Measurements from ENCODE around the gene C4BPA.

C4BPA gene

DNA sequence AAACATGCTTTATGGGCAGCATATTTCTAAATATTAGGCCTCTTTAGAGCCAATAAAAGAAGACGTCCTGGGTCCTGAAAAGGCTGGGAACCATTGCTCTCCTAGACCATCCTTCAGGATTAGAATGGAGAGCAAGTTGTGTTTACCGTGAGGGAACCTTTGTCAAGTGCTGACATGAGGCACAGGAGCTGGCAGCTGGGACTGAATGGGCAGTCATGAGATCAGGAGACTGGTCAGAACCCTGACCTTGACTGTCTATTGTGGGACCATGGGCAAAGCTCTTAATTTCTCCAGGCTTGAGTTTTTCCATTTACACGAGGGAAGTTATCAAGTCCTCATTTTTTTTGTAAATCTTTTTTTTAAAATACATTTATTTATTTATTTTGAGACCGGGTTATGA, 45.8 kb upstream of the C4BPA start:
- no peaks in the 10 kb centered on the region for H3K9me2 ChIP-seq (replicated peaks; ENCODE audit: insufficient read depth, low read length)
- no peak for TF ChIP-seq EZH2phosphoT487 (conservative IDR thresholded peaks at IDR 0.05; ENCODE audit: low read length)
- TF ChIP-seq, protein P1, sequence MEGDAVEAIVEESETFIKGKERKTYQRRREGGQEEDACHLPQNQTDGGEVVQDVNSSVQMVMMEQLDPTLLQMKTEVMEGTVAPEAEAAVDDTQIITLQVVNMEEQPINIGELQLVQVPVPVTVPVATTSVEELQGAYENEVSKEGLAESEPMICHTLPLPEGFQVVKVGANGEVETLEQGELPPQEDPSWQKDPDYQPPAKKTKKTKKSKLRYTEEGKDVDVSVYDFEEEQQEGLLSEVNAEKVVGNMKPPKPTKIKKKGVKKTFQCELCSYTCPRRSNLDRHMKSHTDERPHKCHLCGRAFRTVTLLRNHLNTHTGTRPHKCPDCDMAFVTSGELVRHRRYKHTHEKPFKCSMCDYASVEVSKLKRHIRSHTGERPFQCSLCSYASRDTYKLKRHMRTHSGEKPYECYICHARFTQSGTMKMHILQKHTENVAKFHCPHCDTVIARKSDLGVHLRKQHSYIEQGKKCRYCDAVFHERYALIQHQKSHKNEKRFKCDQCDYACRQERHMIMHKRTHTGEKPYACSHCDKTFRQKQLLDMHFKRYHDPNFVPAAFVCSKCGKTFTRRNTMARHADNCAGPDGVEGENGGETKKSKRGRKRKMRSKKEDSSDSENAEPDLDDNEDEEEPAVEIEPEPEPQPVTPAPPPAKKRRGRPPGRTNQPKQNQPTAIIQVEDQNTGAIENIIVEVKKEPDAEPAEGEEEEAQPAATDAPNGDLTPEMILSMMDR (IDR thresholded peaks at IDR 0.05; ENCODE audit: insufficient read depth, low read length, poor library complexity, severe bottlenecking) = no peak
- H3K4me3 ChIP-seq (ENCODE audit: insufficient read depth, low read length, poor library complexity, severe bottlenecking) = no peak overlapping the region
- no peak overlapping the region for H2AFZ ChIP-seq (ENCODE audit: low read depth, low read length, severe bottlenecking)
- no peaks in the 10 kb centered on the region for H3K36me3 ChIP-seq (ENCODE audit: low read length)
- H3K9ac ChIP-seq (ENCODE audit: low read length) = no peak overlapping the region
- H3K79me2 ChIP-seq (ENCODE audit: insufficient read depth, low read length) = no peaks in the 10 kb centered on the region
- no peaks in the 10 kb centered on the region for H3K27me3 ChIP-seq (ENCODE audit: low read length)
- no peaks in the 10 kb centered on the region for H3K9me3 ChIP-seq (ENCODE audit: insufficient read depth, low read length)
- H3K4me2 ChIP-seq (ENCODE audit: low read depth, low read length, poor library complexity, severe bottlenecking) = no peak overlapping the region
- no peak overlapping the region for H3K27ac ChIP-seq (ENCODE audit: low read depth, low read length)
- H3F3A ChIP-seq (ENCODE audit: insufficient read depth) = 0 out of 2 replicates have a peak, but pooled peaks cover 3% of the 10 kb centered on the region
- no peaks in the 10 kb centered on the region for H4K20me1 ChIP-seq (ENCODE audit: low read depth, low read length)

GRCh38 chr1:207058878-207059867, 44.9 kb upstream of the C4BPA start:
- H3K27me3 ChIP-seq (ENCODE audit: low read length) = no peaks in the 10 kb centered on the region
- no peaks in the 10 kb centered on the region for H3K9me2 ChIP-seq (replicated peaks; ENCODE audit: insufficient read depth, low read length)
- TF ChIP-seq EZH2phosphoT487 (conservative IDR thresholded peaks at IDR 0.05; ENCODE audit: low read length) = no peak
- TF ChIP-seq, protein P1 (IDR thresholded peaks at IDR 0.05; ENCODE audit: insufficient read depth, low read length, poor library complexity, severe bottlenecking) = no peak
- no peak overlapping the region for H2AFZ ChIP-seq (ENCODE audit: low read depth, low read length, severe bottlenecking)
- H4K20me1 ChIP-seq (ENCODE audit: low read depth, low read length) = no peaks in the 10 kb centered on the region
- H3K4me3 ChIP-seq (ENCODE audit: insufficient read depth, low read length, poor library complexity, severe bottlenecking) = no peak overlapping the region
- H3K79me2 ChIP-seq (ENCODE audit: insufficient read depth, low read length) = no peaks in the 10 kb centered on the region
- no peak overlapping the region for H3K4me2 ChIP-seq (ENCODE audit: low read depth, low read length, poor library complexity, severe bottlenecking)
- H3F3A ChIP-seq (ENCODE audit: insufficient read depth) = 0 out of 2 replicates have a peak, but pooled peaks cover 3% of the 10 kb centered on the region
- H3K27ac ChIP-seq (ENCODE audit: low read depth, low read length) = no peak overlapping the region
- H3K36me3 ChIP-seq (ENCODE audit: low read length) = no peaks in the 10 kb centered on the region
- no peak overlapping the region for H3K9ac ChIP-seq (ENCODE audit: low read length)
- H3K9me3 ChIP-seq (ENCODE audit: insufficient read depth, low read length) = no peaks in the 10 kb centered on the region

GRCh38 chr1:207059881-207060280, 44.2 kb upstream of the C4BPA start:
- no peak overlapping the region for H3K4me3 ChIP-seq (ENCODE audit: insufficient read depth, low read length, poor library complexity, severe bottlenecking)
- TF ChIP-seq, protein P1 (IDR thresholded peaks at IDR 0.05; ENCODE audit: insufficient read depth, low read length, poor library complexity, severe bottlenecking) = no peak
- no peak for TF ChIP-seq EZH2phosphoT487 (conservative IDR thresholded peaks at IDR 0.05; ENCODE audit: low read length)
- no peak overlapping the region for H3K27ac ChIP-seq (ENCODE audit: low read depth, low read length)

More at GRCh38 chr1:207059881-207060280, 44.2 kb upstream of the C4BPA start:
- Histone ChIP-seq H2AFZ (ENCODE audit: low read depth, low read length, severe bottlenecking) (no peak overlapping the region), H3K4me2 (ENCODE audit: low read depth, low read length, poor library complexity, severe bottlenecking) (no peak overlapping the region), H3K79me2 (ENCODE audit: insufficient read depth, low read length) (no peaks in the 10 kb centered on the region), H3K9ac (ENCODE audit: low read length) (no peak overlapping the region), H3F3A (ENCODE audit: insufficient read depth) (no peaks in the 10 kb centered on the region), H4K20me1 (ENCODE audit: low read depth, low read length) (no peaks in the 10 kb centered on the region), H3K36me3 (ENCODE audit: low read length) (no peaks in the 10 kb centered on the region), H3K9me3 (ENCODE audit: insufficient read depth, low read length) (no peaks in the 10 kb centered on the region), H3K9me2 (replicated peaks; ENCODE audit: insufficient read depth, low read length) (no peaks in the 10 kb centered on the region), H3K27me3 (ENCODE audit: low read length) (no peaks in the 10 kb centered on the region)
